Posterior vena cava (tissue), 2 donors: Measurements from ENCODE around the gene IFT20. TPM values are rescaled to one million over a fixed set of nuclear protein-coding genes. Genes with fewer than 3 reads are reported as not detected.
A peak's percentile ranks its signal among the peaks of the same experiment; 100 is the strongest.
"Not testable (repeated sequence)": the region's sequence is repeated elsewhere in the genome, so short reads cannot be mapped to it uniquely, and the experiment has no call there.

Experiments
- DNase-seq: peaks from one replicate; pipeline ENCODE4 v3.0.0-alpha.2; 2020; ENCODE audit warnings: low spot score
- intact Hi-C, 2 donors: fragments of 100-400 bp; cut with DNase I; formaldehyde crosslinking; loops; one replicate each; pipeline versions ENCODE4 v1.14.1 to v1.14.2; 2022 to 2023
- total RNA-seq, 2 donors: library from RNA; stranded (reverse); fragmentation: NEBNext Ultra II Directional; extraction: Animal tissue kit (Norgen Biotek cat#: 25700); gene quantifications; one replicate each; pipeline ENCODE4 v1.2.1, GENCODE V29; 2021
- donor health status: DM: yes; HTN: yes; CAD: no.
- donor health status: DM: yes; HTN: yes; CAD: no.

Gene IFT20
- total RNA-seq, 2 donors from 2014 or later = 28.3 to 34.9 TPM

- intact Hi-C loops = no loop called here
- no peak for DNase-seq
These were observed 14.8 kb downstream of the IFT20 start for GRCh38 chr17:28320215-28321061.

DNA sequence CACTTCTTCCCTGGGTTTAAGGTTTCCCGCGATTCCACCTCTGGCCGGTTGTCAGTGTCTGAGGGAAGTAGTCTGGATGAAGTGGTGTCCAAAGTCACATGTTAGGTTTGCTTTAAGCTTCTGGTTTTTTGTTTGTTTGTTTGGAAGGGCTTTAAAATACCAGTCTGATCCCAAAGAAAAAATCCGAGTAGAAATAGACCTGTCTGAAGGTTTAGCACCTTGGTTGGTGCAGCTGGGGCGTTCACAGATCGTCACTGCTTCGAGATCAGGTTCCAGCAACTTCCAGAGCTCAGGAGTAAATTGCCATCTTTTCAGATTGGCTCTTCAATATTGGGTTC lies 15.7 kb downstream of the IFT20 start:
- DNase-seq = no peak
- intact Hi-C loops = no loop called here

- DNase-seq = peak; percentile 98
- intact Hi-C loops = no loop called here
These were observed 16.3 kb downstream of the IFT20 start, which contains the start of gene TMEM97 for GRCh38 chr17:28318759-28319597. TSS of gene TMEM97 (plus strand) at chr17:28319200. CDS start at chr17:28319240, 40 bp downstream.

GRCh38 chr17:28317966-28318758 lies 17.1 kb downstream of the IFT20 start:
- intact Hi-C loops = no loop called here
- DNase-seq = no peak

DNA sequence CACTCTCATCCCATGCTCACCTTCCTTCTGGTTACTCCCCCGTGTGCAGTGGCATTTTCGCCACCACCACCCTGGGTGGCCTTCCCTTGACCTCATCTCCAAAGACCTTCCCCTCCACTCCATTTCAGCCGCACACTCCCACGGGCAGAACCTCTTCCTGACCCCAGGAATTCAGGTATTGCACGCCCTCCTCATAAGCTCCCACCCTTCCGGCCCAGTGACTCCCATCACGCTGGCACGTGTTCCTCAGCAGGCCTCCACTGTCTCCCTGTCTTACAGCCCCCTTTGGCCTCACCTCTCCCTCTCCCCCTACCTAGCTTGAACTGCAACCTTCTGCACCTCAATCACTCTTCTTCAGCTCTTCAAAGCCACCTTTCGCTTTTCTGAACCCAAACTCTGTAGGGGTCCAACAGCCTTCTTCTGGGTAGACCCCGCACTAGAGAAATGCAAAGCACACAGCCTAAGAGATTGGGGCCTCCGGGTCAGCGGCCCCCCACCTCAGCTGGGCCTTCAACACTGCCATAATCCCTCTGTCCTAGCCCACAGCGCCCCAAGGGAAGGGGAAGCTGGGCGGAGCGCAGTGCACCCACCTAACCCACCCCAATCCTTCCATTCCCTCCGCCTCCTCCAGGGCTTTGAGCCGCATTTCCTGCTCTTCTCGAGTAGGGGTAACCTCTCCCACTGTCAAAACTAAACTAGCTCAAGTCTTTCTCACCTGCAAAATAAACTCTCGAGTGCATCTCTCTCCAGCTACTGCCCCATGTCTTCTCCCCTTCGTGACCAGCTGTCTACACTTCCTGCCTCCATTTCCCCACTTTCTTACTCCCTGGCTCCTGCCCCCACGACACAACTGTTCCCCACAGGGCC lies 17.9 kb downstream of the IFT20 start:
- intact Hi-C loops = no loop called here
- no peak for DNase-seq

- no peak for DNase-seq
- intact Hi-C loops = no loop called here
These were observed 19.2 kb downstream of the IFT20 start for GRCh38 chr17:28315846-28316705.

- intact Hi-C loops = no loop called here
- DNase-seq = no peak
These were observed 21.4 kb downstream of the IFT20 start for GRCh38 chr17:28313841-28314240.

- intact Hi-C loops = no loop called here
- no peak for DNase-seq
These were observed 28.3 kb downstream of the IFT20 start for GRCh38 chr17:28306954-28307401.

GRCh38 chr17:28298449-28298848 lies 36.8 kb downstream of the IFT20 start:
- intact Hi-C loops = no loop called here
- no peak for DNase-seq

DNA sequence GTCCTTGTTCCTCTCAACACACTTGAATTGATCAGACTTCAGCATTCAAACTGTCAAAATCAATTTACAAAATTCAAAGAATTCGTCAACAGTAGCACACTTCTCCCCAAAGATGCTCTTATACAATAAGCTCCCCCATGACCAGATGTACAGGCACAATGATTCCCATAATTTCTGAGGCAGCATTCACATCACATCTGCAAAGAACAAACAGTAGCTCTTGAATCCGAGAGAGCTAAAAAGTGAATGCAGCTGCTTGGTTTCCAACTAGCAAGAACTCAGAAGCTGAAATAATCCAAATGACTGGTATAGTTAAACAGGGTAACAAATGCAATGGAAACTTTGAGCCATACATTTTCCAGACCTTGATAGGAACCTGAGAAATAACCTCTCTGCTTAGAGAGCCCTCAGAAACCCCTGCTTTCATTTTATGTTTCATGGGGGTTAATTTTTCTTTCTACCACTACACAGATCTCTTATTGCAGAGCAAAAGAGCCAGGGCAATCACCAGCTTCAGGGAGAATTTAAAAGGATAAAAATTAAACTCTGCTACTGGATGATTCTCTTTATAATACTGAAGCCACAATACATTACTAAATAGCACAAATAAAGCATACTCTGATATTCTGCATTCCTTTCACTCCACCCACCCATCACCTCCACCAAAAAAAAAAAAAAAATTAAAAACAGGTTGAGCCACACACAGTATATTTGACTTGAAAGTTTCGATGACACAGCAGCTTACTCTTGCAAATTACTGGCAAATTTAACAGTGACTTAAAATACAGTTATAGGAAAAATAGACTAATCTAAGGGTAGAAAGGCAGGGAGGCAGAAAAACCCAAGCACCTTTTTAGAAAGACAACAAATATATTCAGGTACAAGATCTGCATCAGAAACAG lies 39.3 kb downstream of the IFT20 start:
- DNase-seq = no peak

DNA sequence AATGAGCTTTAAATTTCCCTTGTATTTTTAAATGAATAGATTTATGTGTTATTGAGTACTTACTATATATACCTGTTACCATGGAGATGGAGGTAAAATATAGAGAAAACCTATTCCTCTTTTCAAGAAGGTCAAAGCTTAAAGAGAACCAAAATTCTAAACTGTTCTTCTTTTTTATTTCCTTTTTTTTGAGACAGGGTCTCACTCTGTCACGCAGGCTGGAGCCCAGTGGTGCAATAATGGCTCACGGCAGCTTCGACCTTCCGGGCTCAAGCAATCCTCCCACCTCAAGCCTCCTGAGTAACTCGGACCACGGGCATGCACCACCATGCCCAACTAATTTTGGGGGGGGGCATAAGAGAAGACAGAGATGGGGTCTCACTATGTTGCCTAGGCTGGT lies 41.3 kb downstream of the IFT20 start:
- DNase-seq = no peak
- intact Hi-C loops = loop anchor here in 1 of 2 donors (5.0 kb wide), 1 partner anchor 67 kb away; no protein-coding TSS in a partner anchor

More for the DNA sequence above, 39.3 kb downstream of the IFT20 start:
- intact Hi-C loops = no loop called here

GRCh38 chr17:28292878-28293277 lies 42.4 kb downstream of the IFT20 start:
- not testable (repeated sequence) for DNase-seq
- intact Hi-C loops = loop anchor here in 1 of 2 donors (5.0 kb wide), 1 partner anchor 66 kb away; no protein-coding TSS in a partner anchor

GRCh38 chr17:28291780-28292330 lies 43.4 kb downstream of the IFT20 start:
- no peak for DNase-seq
- intact Hi-C loops = loop anchor here in 1 of 2 donors (5.0 kb wide), 1 partner anchor 65 kb away; no protein-coding TSS in a partner anchor

DNA sequence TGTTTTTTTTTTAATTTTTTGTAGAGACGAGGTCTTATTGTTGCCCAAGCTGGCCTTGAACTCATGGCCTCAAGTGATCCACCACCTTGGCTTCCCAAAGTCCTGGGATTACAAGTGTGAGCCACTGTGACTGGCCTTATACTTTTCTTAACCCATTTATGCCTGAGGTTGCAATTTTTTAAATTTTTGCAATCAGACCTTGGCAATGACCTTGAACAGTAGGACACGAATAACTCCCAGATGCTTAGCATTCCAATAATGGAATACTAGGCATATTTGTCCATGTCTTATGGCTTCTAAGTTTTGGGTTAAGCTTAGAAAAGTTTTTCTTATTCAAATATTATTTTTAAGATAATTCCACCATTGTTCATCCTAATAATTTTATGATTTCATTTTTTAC lies 44.6 kb downstream of the IFT20 start:
- intact Hi-C loops = loop anchor here in 1 of 2 donors (5.0 kb wide), 1 partner anchor 63 kb away; no protein-coding TSS in a partner anchor
- no peak for DNase-seq

GRCh38 chr17:28285965-28286364 lies 49.3 kb downstream of the IFT20 start:
- DNase-seq = no peak
- intact Hi-C loops = no loop called here

DNA sequence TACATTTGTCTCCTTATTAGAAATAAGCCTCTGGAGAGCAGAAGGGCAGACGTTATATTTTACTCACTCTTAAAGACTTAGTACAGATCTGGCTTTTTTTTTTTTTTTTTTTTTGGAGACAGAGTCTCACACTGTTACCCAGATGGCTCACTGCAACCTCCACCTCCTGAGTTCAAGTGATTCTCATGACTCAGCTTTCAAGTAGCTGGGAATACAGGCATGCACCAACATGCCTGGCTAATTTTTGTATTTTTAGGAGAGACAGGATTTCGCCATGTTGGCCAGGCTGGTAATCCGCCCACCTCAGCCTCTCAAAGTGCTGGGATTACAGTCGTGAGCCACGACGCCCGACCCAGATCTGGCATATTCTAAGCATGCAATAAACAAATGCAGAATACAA lies 52.7 kb downstream of the IFT20 start:
- DNase-seq = no peak
- intact Hi-C loops = loop anchor here in 1 of 2 donors (5.0 kb wide), 1 partner anchor 35 kb away; no protein-coding TSS in a partner anchor
